CD14-positive monocyte (primary cell): ENCODE results near the gene DLG4. TPM values are rescaled to one million over a fixed set of nuclear protein-coding genes. Genes with fewer than 3 reads are reported as not detected.

ENCODE experiments used
- DNase-seq, 3 donors: peaks; one replicate each; pipeline ENCODE4 v3.0.0-alpha.2; 2011 to 2022
- H2AFZ ChIP-seq: 2 replicates; pipeline ENCODE4 v1.6.0; 2012; ENCODE audit warnings: mild to moderate bottlenecking, low read depth, low read length, inconsistent platforms; ENCODE audit not compliant: insufficient read depth, poor library complexity, severe bottlenecking
- H3K27ac ChIP-seq, 2 donors: 1 replicate in 1 of 2; 2 replicates in 1 of 2; pipeline ENCODE4 v1.5.1; 2012 to 2013; ENCODE audit warnings: low read length in 2 of 2, control low read depth in 1 of 2, inconsistent platforms in 1 of 2, low read depth in 1 of 2, mild to moderate bottlenecking in 1 of 2
- H3K27me3 ChIP-seq, 2 donors: one replicate each; pipeline versions ENCODE4 v1.6.0 to v1.6.1; 2011 to 2013; ENCODE audit warnings: low read length in 2 of 2; ENCODE audit not compliant: control insufficient read depth in 2 of 2, insufficient read depth in 2 of 2
- H3K36me3 ChIP-seq, 2 donors: replicated peaks in 1 of 2; 1 replicate in 1 of 2; 2 replicates in 1 of 2; pipeline versions ENCODE4 v1.5.1 to v1.6.1; 2012 to 2013; ENCODE audit warnings: low read length in 2 of 2, control low read depth in 1 of 2, inconsistent platforms in 1 of 2, mild to moderate bottlenecking in 1 of 2; ENCODE audit not compliant: insufficient read depth in 2 of 2, control insufficient read depth in 1 of 2
- H3K4me1 ChIP-seq, 2 donors: 1 replicate in 1 of 2; 2 replicates in 1 of 2; pipeline versions ENCODE4 v1.5.1 to v1.6.1; 2012 to 2013; ENCODE audit warnings: low read length in 2 of 2, control low read depth in 1 of 2, inconsistent platforms in 1 of 2, mild to moderate bottlenecking in 1 of 2, moderate library complexity in 1 of 2; ENCODE audit not compliant: insufficient read depth in 2 of 2, control insufficient read depth in 1 of 2
- H3K4me2 ChIP-seq: replicated peaks from 2 replicates; pipeline ENCODE3; 2012; ENCODE audit warnings: low read length, moderate library complexity, mild to moderate bottlenecking; ENCODE audit not compliant: poor library complexity, severe bottlenecking; ENCODE audit errors: extremely low read depth
- H3K4me3 ChIP-seq, 3 experiments: fragments of 200-600 bp in 1 of 3; sonication (generic) in 1 of 3; replicated peaks in 1 of 3; 1 replicate in 2 of 3; 2 replicates in 1 of 3; pipeline ENCODE4 v1.5.1; 2011 to 2013; ENCODE audit warnings: low read length in 3 of 3, mild to moderate bottlenecking in 3 of 3, control low read depth in 2 of 3, low read depth in 2 of 3, inconsistent platforms in 1 of 3, moderate library complexity in 1 of 3
- H3K79me2 ChIP-seq: 2 replicates; pipeline ENCODE4 v1.6.0; 2012; ENCODE audit warnings: mild to moderate bottlenecking, control low read depth, inconsistent platforms, low read length, moderate library complexity; ENCODE audit not compliant: insufficient read depth
- H3K9ac ChIP-seq: 2 replicates; pipeline ENCODE4 v1.6.0; 2017; ENCODE audit warnings: low read length, mild to moderate bottlenecking; ENCODE audit not compliant: insufficient read depth, poor library complexity, severe bottlenecking
- H3K9me3 ChIP-seq, 2 donors: replicated peaks in 1 of 2; 1 replicate in 1 of 2; 2 replicates in 1 of 2; pipeline versions ENCODE4 v1.5.1 to v1.6.1; 2012 to 2013; ENCODE audit warnings: low read length in 2 of 2, control low read depth in 1 of 2; ENCODE audit not compliant: control insufficient read depth in 1 of 2, insufficient read depth in 1 of 2
- H4K20me1 ChIP-seq: 2 replicates; pipeline ENCODE4 v1.6.0; 2012; ENCODE audit warnings: mild to moderate bottlenecking, low read length, control low read depth, moderate library complexity; ENCODE audit not compliant: insufficient read depth
- H3K27ac Mint-ChIP-seq, 7 donors: one replicate each; pipeline ENCODE4 v1.8.0; 2020; ENCODE audit warnings: mild to moderate bottlenecking in 7 of 7, mixed read lengths in 7 of 7, moderate library complexity in 6 of 7, inconsistent platforms in 2 of 7
- H3K27me3 Mint-ChIP-seq, 3 donors: one replicate each; pipeline ENCODE4 v1.8.0; 2021 to 2022; ENCODE audit warnings: low read depth in 3 of 3, mild to moderate bottlenecking in 3 of 3, mixed read lengths in 3 of 3, moderate library complexity in 3 of 3, inconsistent platforms in 1 of 3
- H3K36me3 Mint-ChIP-seq, 2 donors: one replicate each; pipeline ENCODE4 v1.8.0; 2020; ENCODE audit warnings: mixed read lengths in 2 of 2, inconsistent platforms in 1 of 2, mild to moderate bottlenecking in 1 of 2
- H3K4me1 Mint-ChIP-seq: one replicate; pipeline ENCODE4 v1.8.0; 2020; ENCODE audit warnings: mild to moderate bottlenecking, mixed read lengths
- H3K4me3 Mint-ChIP-seq, 2 donors: one replicate each; pipeline ENCODE4 v1.8.0; 2020; ENCODE audit warnings: mild to moderate bottlenecking in 2 of 2, mixed read lengths in 2 of 2, moderate library complexity in 1 of 2
- H3K9me3 Mint-ChIP-seq, 7 donors: one replicate each; pipeline ENCODE4 v1.8.0; 2020 to 2022; ENCODE audit warnings: mixed read lengths in 7 of 7, mild to moderate bottlenecking in 6 of 7, moderate library complexity in 6 of 7, inconsistent platforms in 2 of 7
- WGBS: methylation state at CpG from one replicate; pipeline ENCODE4 v1.1.5; 2013; ENCODE audit warnings: missing lambda C conversion rate; ENCODE audit not compliant: insufficient coverage; 5-methylcytosine and 5-hydroxymethylcytosine counted together
- intact Hi-C, 2 donors: fragments of 100-400 bp; cut with micrococcal nuclease; formaldehyde crosslinking; loops; one replicate each; pipeline versions ENCODE4 v1.15.0 to v1.15.1; 2023
- polyA plus RNA-seq, 3 donors: library from polyadenylated mRNA; depleted of rRNA in 1 of 3; unstranded in 2 of 3; stranded (reverse) in 1 of 3; fragments of 300-500 nt in 2 of 3; fragments of >200 nt in 1 of 3; fragmentation: Illumina TruSeq in 2 of 3; gene quantifications; 1 replicate in 2 of 3; 2 replicates in 1 of 3; pipeline ENCODE4 v1.2.3, GENCODE V29; 2012 to 2021
- TF ChIP-seq, protein P1 (sequence below): fragments of 200-600 bp; IDR thresholded peaks from one replicate; pipeline ENCODE4 v1.8.0; 2022; ENCODE audit warnings: antibody characterized with exemption, mild to moderate bottlenecking

The DLG4 gene
- polyA plus RNA-seq, 3 donors, result 0.37 to 42.6 (median 0.39) TPM

DNA sequence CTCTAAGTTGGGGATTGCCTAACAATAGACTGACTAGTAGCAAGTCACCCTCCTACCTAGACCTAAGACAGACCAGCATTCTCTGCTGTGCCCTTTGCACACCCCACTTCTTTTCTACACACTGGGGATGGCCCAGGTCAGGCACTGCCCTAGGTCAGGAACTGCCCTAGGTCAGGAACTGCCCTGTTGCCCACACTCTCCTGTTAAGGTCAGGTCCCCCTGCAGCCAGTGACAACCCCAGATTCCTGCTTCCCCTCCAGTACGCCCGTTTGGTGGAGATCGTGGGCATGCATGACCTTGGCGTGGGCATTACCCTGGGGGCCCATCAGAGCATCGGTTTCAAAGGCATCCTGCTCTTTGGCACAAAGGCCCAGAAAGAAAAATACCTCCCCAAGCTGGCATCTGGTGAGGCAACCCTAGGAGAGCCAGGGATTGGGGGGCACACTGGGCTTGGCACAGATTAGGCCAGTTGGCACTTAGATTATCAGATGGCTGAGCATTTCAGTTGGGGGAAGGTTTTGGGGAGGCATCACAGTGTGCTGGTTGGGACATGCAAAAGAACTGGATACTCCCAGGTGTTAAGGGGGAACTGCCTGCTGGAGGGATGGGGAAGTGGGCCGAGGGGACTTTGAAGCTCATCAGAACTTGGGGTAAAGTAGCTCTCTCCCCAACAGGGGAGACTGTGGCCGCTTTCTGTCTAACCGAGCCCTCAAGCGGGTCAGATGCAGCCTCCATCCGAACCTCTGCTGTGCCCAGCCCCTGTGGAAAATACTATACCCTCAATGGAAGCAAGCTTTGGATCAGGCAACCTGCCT lies 1.8 kb upstream of the DLG4 start:
- Mint-ChIP-seq H3K27me3 (peaks cover 0 to 2% (median 2%) of the 10 kb centered on the region in 3 donors), H3K27ac (peak overlapping the region in 3 of 7 donors; percentile 36 to 93 (median 89)), H3K36me3 (peaks cover 42 to 52% of the 10 kb centered on the region in 2 donors), H3K9me3 (peaks cover 0 to 2% (median 0%) of the 10 kb centered on the region in 7 donors), H3K4me1 (peaks cover 46% of the 10 kb centered on the region), H3K4me3 (peak overlapping the region; percentile 96 to 98)
- Histone ChIP-seq H3K9ac (no peak overlapping the region), H3K27me3 (no peaks in the 10 kb centered on the region), H3K4me1 (peaks cover 42 to 50% of the 10 kb centered on the region in 2 donors), H3K27ac (peak overlapping the region in 1 of 2 donors; percentile 0), H3K4me3 (peak overlapping the region in 1 of 3 experiments; percentile 94), H3K9me3 (no peaks in the 10 kb centered on the region), H2AFZ (no peak overlapping the region), H4K20me1 (peaks cover 19% of the 10 kb centered on the region), H3K36me3 (peaks cover 44 to 51% of the 10 kb centered on the region in 2 donors), H3K4me2 (peak overlapping the region; percentile 96), H3K79me2 (peaks cover 35% of the 10 kb centered on the region)
- 92% methylated on average over 5 of the region's 10 CpGs for WGBS
- DNase-seq, result no peak
- intact Hi-C loops, result loop anchor here (2.0 to 5.0 kb wide), 2 partner anchors 15 to 76 kb away; no protein-coding TSS in a partner anchor
- TF ChIP-seq, protein P1, sequence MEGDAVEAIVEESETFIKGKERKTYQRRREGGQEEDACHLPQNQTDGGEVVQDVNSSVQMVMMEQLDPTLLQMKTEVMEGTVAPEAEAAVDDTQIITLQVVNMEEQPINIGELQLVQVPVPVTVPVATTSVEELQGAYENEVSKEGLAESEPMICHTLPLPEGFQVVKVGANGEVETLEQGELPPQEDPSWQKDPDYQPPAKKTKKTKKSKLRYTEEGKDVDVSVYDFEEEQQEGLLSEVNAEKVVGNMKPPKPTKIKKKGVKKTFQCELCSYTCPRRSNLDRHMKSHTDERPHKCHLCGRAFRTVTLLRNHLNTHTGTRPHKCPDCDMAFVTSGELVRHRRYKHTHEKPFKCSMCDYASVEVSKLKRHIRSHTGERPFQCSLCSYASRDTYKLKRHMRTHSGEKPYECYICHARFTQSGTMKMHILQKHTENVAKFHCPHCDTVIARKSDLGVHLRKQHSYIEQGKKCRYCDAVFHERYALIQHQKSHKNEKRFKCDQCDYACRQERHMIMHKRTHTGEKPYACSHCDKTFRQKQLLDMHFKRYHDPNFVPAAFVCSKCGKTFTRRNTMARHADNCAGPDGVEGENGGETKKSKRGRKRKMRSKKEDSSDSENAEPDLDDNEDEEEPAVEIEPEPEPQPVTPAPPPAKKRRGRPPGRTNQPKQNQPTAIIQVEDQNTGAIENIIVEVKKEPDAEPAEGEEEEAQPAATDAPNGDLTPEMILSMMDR, result no peak

DNA sequence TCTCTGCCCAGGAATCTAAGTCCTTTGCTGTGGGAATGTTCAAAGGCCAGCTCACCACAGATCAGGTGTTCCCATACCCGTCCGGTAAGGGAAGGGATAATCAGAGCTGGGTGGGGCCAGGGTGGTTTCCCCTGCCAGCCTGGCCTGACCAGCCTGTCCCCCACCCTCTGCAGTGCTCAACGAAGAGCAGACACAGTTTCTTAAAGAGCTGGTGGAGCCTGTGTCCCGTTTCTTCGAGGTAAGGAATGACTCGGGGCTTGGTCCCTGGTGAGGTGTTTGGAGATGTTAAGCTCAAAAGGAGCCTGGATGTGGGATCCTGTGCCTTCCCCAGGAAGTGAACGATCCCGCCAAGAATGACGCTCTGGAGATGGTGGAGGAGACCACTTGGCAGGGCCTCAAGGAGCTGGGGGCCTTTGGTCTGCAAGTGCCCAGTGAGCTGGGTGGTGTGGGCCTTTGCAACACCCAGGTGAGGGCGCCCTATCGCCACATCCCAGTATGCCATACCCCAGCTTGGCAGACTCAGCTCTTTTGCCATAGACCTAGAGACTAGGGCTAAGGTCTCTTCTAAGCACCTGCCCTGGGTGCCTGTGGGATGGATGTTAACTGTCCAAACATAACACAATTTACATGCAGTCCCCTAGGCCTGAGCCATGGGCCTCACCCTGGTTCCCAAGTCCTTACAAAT lies 1.1 kb upstream of the DLG4 start:
- peaks cover 39 to 45% of the 10 kb centered on the region in 2 donors for H3K36me3 Mint-ChIP-seq
- H3K36me3 ChIP-seq, result peaks cover 37 to 44% of the 10 kb centered on the region in 2 donors
- peak overlapping the region; percentile 96 for H3K4me2 ChIP-seq
- H2AFZ ChIP-seq, result peak overlapping the region; percentile 65
- H3K27ac Mint-ChIP-seq, result peak overlapping the region; percentile 89 to 97 (median 94)
- H3K27me3 Mint-ChIP-seq, result peaks cover 0 to 2% (median 2%) of the 10 kb centered on the region in 3 donors
- peak overlapping the region; percentile 96 to 98 for H3K4me3 Mint-ChIP-seq
- H3K4me1 ChIP-seq, result peaks cover 49 to 57% of the 10 kb centered on the region in 2 donors
- peaks cover 43% of the 10 kb centered on the region for H3K79me2 ChIP-seq
- H3K9me3 Mint-ChIP-seq, result peaks cover 0 to 2% (median 0%) of the 10 kb centered on the region in 7 donors
- 37% methylated on average over 4 of the region's 11 CpGs for WGBS
- peaks cover 23% of the 10 kb centered on the region for H4K20me1 ChIP-seq
- no peaks in the 10 kb centered on the region for H3K27me3 ChIP-seq
- peak overlapping the region; percentile 50 to 85 for H3K27ac ChIP-seq
- H3K9ac ChIP-seq, result peak overlapping the region; percentile 91
- DNase-seq, result peak; percentile 42 to 62 (median 47)
- intact Hi-C loops, result loop anchor here (2.0 to 5.0 kb wide), 2 partner anchors 16 to 77 kb away; no protein-coding TSS in a partner anchor
- TF ChIP-seq, protein P1, result peak; percentile 61
- H3K4me1 Mint-ChIP-seq, result peaks cover 53% of the 10 kb centered on the region
- no peaks in the 10 kb centered on the region for H3K9me3 ChIP-seq
- peak overlapping the region; percentile 65 to 94 (median 77) for H3K4me3 ChIP-seq
